Colonic mucosa (tissue), 4 donors: Measurements from ENCODE around the gene TRIB2. TPM values are rescaled to one million over a fixed set of nuclear protein-coding genes. Genes with fewer than 3 reads are reported as not detected.

ENCODE experiments used
- DNase-seq: peaks from one replicate; pipeline ENCODE4 v3.0.0-alpha.2; 2020
- H3K27ac ChIP-seq: fragments of 200-600 bp; one replicate; pipeline ENCODE4 v1.8.0; 2021
- H3K27me3 ChIP-seq: fragments of 200-600 bp; one replicate; pipeline ENCODE4 v1.8.0; 2021
- H3K36me3 ChIP-seq: fragments of 200-600 bp; one replicate; pipeline ENCODE4 v1.8.0; 2021
- H3K4me1 ChIP-seq: fragments of 200-600 bp; one replicate; pipeline ENCODE4 v1.8.0; 2021; ENCODE audit warnings: mild to moderate bottlenecking
- H3K4me3 ChIP-seq: fragments of 200-600 bp; one replicate; pipeline ENCODE4 v1.8.0; 2021
- H3K9ac ChIP-seq, 2 donors: one replicate each; pipeline ENCODE4 v1.7.0; 2013; ENCODE audit warnings: control low read depth in 2 of 2, low read depth in 2 of 2, low read length in 2 of 2
- H3K9me3 ChIP-seq: fragments of 200-600 bp; one replicate; pipeline ENCODE4 v1.8.0; 2021
- CTCF ChIP-seq: fragments of 200-600 bp; IDR thresholded peaks from one replicate; pipeline ENCODE4 v1.8.0; 2022; ENCODE audit warnings: antibody characterized with exemption, mild to moderate bottlenecking
- intact Hi-C: fragments of 100-400 bp; cut with DNase I; formaldehyde crosslinking; loops from one replicate; pipeline ENCODE4 v1.14.1; 2022
- total RNA-seq, 2 donors: library from RNA; stranded (reverse); fragmentation: NEBNext Ultra II Directional in 1 of 2; extraction: Animal tissue kit (Norgen Biotek cat#: 25700) in 1 of 2; gene quantifications; one replicate each; pipeline ENCODE4 v1.2.1, GENCODE V29; 2021
- donor health status: healthy.
- donor health status: DM: no; HTN: no; CAD: no.
- donor health status: DM: no; HTN: no; CAD: no.

TRIB2 gene
- total RNA-seq, 2 donors from 2014 or later, result 3.7 to 10.5 TPM

- DNase-seq, result no peak
- Histone ChIP-seq H3K9me3 (no peaks in the 10 kb centered on the region), H3K27me3 (no peaks in the 10 kb centered on the region), H3K4me3 (no peak overlapping the region), H3K36me3 (no peaks in the 10 kb centered on the region), H3K27ac (no peak overlapping the region), H3K9ac (no peak overlapping the region), H3K4me1 (no peaks in the 10 kb centered on the region)
- no peak for TF ChIP-seq CTCF
- intact Hi-C loops, result no loop called here
Measured at GRCh38 chr2:12705742-12706141, 11.0 kb upstream of the TRIB2 start.

DNA sequence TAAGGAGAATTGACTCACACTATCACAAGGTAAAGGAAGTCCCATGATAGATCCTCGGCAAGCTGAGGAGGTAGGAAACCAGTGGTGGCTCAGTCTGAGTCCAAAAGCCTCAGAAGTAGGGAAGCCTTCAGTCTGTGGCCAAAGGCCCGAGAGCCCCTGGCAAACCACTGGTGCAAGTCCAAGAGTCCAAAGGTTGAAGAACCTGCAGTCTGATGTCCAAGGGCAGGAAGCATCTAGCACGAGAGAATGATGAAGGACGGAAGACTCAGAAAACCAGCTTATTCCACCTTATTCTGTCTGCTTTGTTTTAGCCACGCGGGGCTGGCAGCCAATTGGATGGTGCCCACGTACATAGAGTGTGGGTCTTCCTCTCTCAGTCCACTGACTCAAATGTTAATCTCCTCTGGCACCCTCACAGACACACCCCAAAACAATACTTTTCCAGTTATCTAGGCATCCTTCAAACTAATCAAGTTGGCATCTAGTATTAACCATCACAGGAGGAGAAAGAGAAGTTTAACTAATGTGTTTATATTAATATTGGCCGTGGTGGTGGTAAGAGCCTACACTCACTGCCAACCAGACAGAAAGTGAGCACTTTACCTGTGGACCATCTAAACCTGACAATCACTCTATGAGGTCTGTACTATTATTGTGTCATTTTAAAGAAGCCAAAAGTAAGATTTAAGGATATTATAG is 8.1 kb upstream of the TRIB2 start:
- H3K4me3 ChIP-seq, result no peak overlapping the region
- DNase-seq, result no peak
- H3K9me3 ChIP-seq, result no peaks in the 10 kb centered on the region
- H3K27me3 ChIP-seq, result no peaks in the 10 kb centered on the region
- TF ChIP-seq CTCF, result no peak
- no peak overlapping the region for H3K27ac ChIP-seq
- no peaks in the 10 kb centered on the region for H3K4me1 ChIP-seq
- intact Hi-C loops, result no loop called here
- H3K9ac ChIP-seq, result no peak overlapping the region
- no peaks in the 10 kb centered on the region for H3K36me3 ChIP-seq

GRCh38 chr2:12709207-12709522 is 7.6 kb upstream of the TRIB2 start:
- no peak for DNase-seq
- Histone ChIP-seq H3K9me3 (no peaks in the 10 kb centered on the region), H3K27ac (no peak overlapping the region), H3K9ac (no peak overlapping the region), H3K36me3 (no peaks in the 10 kb centered on the region), H3K27me3 (no peaks in the 10 kb centered on the region), H3K4me1 (no peaks in the 10 kb centered on the region), H3K4me3 (no peak overlapping the region)
- intact Hi-C loops, result no loop called here
- TF ChIP-seq CTCF, result no peak

DNA sequence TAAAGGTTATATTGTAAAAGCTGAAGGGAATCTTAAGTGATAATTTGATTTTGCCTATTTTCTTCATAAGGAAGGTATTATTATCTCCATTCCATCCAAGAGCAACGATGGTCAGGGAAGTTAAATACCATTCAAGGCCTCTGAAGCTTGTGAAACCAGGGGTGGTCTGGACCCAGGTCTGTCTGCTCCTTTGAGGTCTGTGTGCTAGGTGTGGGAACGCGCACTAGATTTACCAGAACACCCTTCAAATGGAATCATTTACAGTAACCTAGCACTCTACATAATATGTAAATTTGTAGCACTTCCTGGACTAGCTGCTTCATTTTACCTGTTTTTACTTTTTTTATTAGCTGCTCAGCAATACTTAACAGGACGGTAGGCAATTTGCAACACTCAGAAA is 6.4 kb upstream of the TRIB2 start:
- H3K27me3 ChIP-seq, result no peaks in the 10 kb centered on the region
- H3K4me1 ChIP-seq, result no peaks in the 10 kb centered on the region
- H3K27ac ChIP-seq, result no peak overlapping the region
- no peaks in the 10 kb centered on the region for H3K9me3 ChIP-seq
- no peak for DNase-seq
- TF ChIP-seq CTCF, result no peak
- no peaks in the 10 kb centered on the region for H3K36me3 ChIP-seq
- no peak overlapping the region for H3K4me3 ChIP-seq
- H3K9ac ChIP-seq, result no peak overlapping the region
- intact Hi-C loops, result loop anchor here (10.0 kb wide), 1 partner anchor 294 kb away; no protein-coding TSS in a partner anchor

DNA sequence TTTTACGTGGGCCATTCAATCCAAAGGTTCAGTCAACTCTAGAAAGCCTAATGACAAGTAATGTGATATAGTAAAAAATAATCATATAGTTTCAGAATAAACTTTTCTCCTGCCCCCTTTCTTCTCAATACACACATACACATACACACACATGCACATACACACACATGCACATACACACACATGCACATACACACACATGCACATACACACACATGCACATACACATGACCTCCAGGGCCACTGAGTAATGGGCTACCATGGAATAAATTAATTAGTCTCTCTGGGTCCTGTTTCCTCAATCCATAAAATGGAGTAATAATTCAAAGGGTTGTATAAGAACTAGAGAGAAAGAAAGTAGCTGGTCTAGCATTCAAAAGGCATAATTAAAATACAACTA is 5.4 kb upstream of the TRIB2 start:
- Histone ChIP-seq H3K27me3 (no peaks in the 10 kb centered on the region), H3K27ac (no peak overlapping the region), H3K36me3 (no peaks in the 10 kb centered on the region), H3K9me3 (no peaks in the 10 kb centered on the region), H3K4me3 (no peak overlapping the region), H3K4me1 (no peaks in the 10 kb centered on the region), H3K9ac (no peak overlapping the region)
- DNase-seq, result no peak
- no peak for TF ChIP-seq CTCF
- intact Hi-C loops, result loop anchor here (10.0 kb wide), 1 partner anchor 293 kb away; no protein-coding TSS in a partner anchor
